Activated naive CD8-positive, alpha-beta T cell treated with anti-CD3 and anti-CD28 coated beads, Interleukin-2, amount 10 ng/mL, durations not matched to agents 7 days and 5 days (primary cell): ENCODE measurements around the gene ENOSF1. TPM values are rescaled to one million over a fixed set of nuclear protein-coding genes. Genes with fewer than 3 reads are reported as not detected.
"Not testable (repeated sequence)": the region's sequence is repeated elsewhere in the genome, so short reads cannot be mapped to it uniquely, and the experiment has no call there.

Experiments used
- ATAC-seq: fragments of 150-1000 bp; cut with Tn5 transposase; one replicate; pipeline ENCODE4 v1.10.0; 2021; ENCODE audit warnings: low read depth, moderate library complexity
- POLR2A ChIA-PET: fragments of 350-600 bp; sonication (Branson Sonifier 250); formaldehyde crosslinking; loops from one replicate; lab custom pipeline; 2021; ENCODE audit warnings: antibody characterized with exemption; lab: Charles Lee
- DNase-seq: peaks from one replicate; pipeline ENCODE4 v3.0.0; 2021
- H3K27ac Mint-ChIP-seq: one replicate; pipeline ENCODE4 v1.8.0; 2022; ENCODE audit warnings: mild to moderate bottlenecking, mixed read lengths
- H3K27me3 Mint-ChIP-seq: one replicate; pipeline ENCODE4 v1.8.0; 2022; ENCODE audit warnings: mild to moderate bottlenecking, moderate library complexity, mixed read lengths
- H3K36me3 Mint-ChIP-seq: one replicate; pipeline ENCODE4 v1.8.0; 2021; ENCODE audit warnings: mild to moderate bottlenecking, mixed read lengths
- H3K4me1 Mint-ChIP-seq: one replicate; pipeline ENCODE4 v1.8.0; 2021; ENCODE audit warnings: mixed read lengths
- H3K4me3 Mint-ChIP-seq: one replicate; pipeline ENCODE4 v1.8.0; 2022; ENCODE audit warnings: mild to moderate bottlenecking, moderate library complexity, mixed read lengths
- H3K9me3 Mint-ChIP-seq: one replicate; pipeline ENCODE4 v1.8.0; 2021; ENCODE audit warnings: mixed read lengths
- total RNA-seq, 2 experiments: library from RNA; stranded (reverse); gene quantifications; one replicate each; pipeline ENCODE4 v1.2.3, GENCODE V29; 2021

ENOSF1 gene, protein sequence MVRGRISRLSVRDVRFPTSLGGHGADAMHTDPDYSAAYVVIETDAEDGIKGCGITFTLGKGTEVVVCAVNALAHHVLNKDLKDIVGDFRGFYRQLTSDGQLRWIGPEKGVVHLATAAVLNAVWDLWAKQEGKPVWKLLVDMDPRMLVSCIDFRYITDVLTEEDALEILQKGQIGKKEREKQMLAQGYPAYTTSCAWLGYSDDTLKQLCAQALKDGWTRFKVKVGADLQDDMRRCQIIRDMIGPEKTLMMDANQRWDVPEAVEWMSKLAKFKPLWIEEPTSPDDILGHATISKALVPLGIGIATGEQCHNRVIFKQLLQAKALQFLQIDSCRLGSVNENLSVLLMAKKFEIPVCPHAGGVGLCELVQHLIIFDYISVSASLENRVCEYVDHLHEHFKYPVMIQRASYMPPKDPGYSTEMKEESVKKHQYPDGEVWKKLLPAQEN
- 10 to 100 TPM; 76.0 to 79.5 TPM for total RNA-seq

DNA sequence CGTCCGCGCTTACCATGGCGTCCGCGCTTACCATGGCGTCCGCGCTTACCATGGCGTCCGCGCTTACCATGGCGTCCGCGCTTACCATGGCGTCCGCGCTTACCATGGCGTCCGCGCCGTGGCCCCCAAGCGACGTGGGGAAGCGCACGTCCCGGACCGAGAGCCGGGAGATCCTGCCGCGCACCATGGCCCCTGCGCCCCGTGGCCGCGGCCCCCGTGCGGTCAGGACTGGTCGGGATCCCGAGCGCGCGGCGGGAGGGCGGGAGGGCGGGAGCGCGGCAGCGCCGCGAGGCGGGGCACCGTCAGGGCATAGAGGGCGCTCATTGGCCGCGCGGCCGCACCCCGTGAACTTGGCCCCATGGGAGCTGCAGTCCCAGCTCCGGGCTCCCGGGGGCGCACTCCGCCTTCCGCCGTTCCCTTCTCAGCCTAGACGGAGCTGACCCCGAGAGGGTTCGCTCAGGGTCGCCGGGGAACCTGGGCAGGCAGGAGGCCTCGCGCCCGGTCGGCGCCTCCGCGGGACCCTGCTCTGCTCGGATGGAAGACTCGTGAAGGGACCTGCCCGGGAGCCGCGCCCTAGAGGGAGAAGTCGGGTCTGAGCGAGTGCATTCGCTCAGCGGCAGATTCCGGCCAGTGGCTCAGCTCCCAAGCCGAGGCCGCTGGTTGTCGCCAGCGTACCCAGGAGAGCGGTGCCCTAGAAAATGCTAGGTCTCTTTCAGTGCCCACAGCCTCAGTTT is at the start of gene ENOSF1:
ENOSF1 (minus strand) TSS at position 230 of the 734 bp plus-strand sequence; CDS start at position 187, 43 bp downstream.
- Mint-ChIP-seq H3K4me1 (peaks cover 30% of the 10 kb centered on the region), H3K4me3 (peak within 1 kb of the TSS; percentile 88), H3K9me3 (no peaks in the 10 kb centered on the region), H3K36me3 (peaks cover 12% of the 10 kb centered on the region), H3K27ac (peak within 1 kb of the TSS; percentile 85), H3K27me3 (no peaks in the 10 kb centered on the region)
- ATAC-seq (peak; percentile 92), DNase-seq (peak; percentile 95)
- POLR2A ChIA-PET = interaction anchor here (0.6 to 1.6 kb wide), 13 partner anchors 8 to 127 kb away, joined by 3 to 13 read pairs (median 4); partner anchors contain the start of genes TYMS and YES1

DNA sequence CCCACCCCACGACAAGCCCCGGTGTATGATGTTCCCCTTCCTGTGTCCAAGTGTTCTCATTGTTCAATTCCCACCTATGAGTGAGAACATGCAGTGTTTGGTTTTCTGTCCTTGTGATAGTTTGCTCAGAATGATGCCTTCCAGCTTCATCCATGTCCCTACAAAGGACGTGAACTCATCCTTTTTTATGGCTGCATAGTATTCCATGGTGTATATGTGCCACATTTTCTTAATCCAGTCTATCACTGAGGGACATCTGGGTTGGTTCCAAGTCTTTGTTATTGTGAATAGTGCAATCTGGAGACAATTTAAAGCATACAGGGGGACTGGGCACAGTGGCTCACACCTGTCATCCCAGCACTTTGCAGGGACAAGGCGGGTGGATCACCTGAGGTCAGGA is 47.4 kb upstream of the ENOSF1 start:
- peaks cover 17% of the 10 kb centered on the region for H3K4me1 Mint-ChIP-seq
- POLR2A ChIA-PET = not testable (repeated sequence)

GRCh38 chr18:755506-755905 is 43.1 kb upstream of the ENOSF1 start:
- DNase-seq = no peak
- Mint-ChIP-seq H3K9me3 (no peaks in the 10 kb centered on the region), H3K4me1 (peaks cover 5% of the 10 kb centered on the region), H3K4me3 (no peak overlapping the region), H3K36me3 (peaks cover 22% of the 10 kb centered on the region), H3K27ac (no peak overlapping the region), H3K27me3 (no peaks in the 10 kb centered on the region)
- POLR2A ChIA-PET = no interaction called here
- ATAC-seq = no peak

More for the DNA sequence above, 47.4 kb upstream of the ENOSF1 start:
- H3K27ac Mint-ChIP-seq, ATAC-seq, H3K27me3 Mint-ChIP-seq, H3K4me3 Mint-ChIP-seq, H3K9me3 Mint-ChIP-seq, DNase-seq: not testable (repeated sequence)
- H3K36me3 Mint-ChIP-seq = peaks cover 24% of the 10 kb centered on the region

- H3K4me1 Mint-ChIP-seq = peaks cover 5% of the 10 kb centered on the region
- ATAC-seq (no peak), DNase-seq (no peak)
- H3K27ac Mint-ChIP-seq = no peak overlapping the region
- POLR2A ChIA-PET = no interaction called here
- no peak overlapping the region for H3K4me3 Mint-ChIP-seq
- peaks cover 21% of the 10 kb centered on the region for H3K36me3 Mint-ChIP-seq
- H3K27me3 Mint-ChIP-seq = no peaks in the 10 kb centered on the region
- no peaks in the 10 kb centered on the region for H3K9me3 Mint-ChIP-seq
These were observed 42.2 kb upstream of the ENOSF1 start for GRCh38 chr18:754656-755055.

GRCh38 chr18:750456-750855 is 38.0 kb upstream of the ENOSF1 start:
- H3K4me1 Mint-ChIP-seq = peaks cover 2% of the 10 kb centered on the region
- no peaks in the 10 kb centered on the region for H3K9me3 Mint-ChIP-seq
- POLR2A ChIA-PET = no interaction called here
- H3K36me3 Mint-ChIP-seq = peaks cover 16% of the 10 kb centered on the region
- no peak overlapping the region for H3K27ac Mint-ChIP-seq
- no peaks in the 10 kb centered on the region for H3K27me3 Mint-ChIP-seq
- DNase-seq (no peak), ATAC-seq (no peak)
- no peak overlapping the region for H3K4me3 Mint-ChIP-seq

GRCh38 chr18:744832-745597 is 32.6 kb upstream of the ENOSF1 start:
- DNase-seq = no peak
- no peak overlapping the region for H3K27ac Mint-ChIP-seq
- no peaks in the 10 kb centered on the region for H3K9me3 Mint-ChIP-seq
- H3K4me3 Mint-ChIP-seq = no peak overlapping the region
- POLR2A ChIA-PET = no interaction called here
- H3K36me3 Mint-ChIP-seq = peaks cover 19% of the 10 kb centered on the region
- H3K27me3 Mint-ChIP-seq = no peaks in the 10 kb centered on the region
- H3K4me1 Mint-ChIP-seq = peaks cover 3% of the 10 kb centered on the region
- no peak for ATAC-seq

DNA sequence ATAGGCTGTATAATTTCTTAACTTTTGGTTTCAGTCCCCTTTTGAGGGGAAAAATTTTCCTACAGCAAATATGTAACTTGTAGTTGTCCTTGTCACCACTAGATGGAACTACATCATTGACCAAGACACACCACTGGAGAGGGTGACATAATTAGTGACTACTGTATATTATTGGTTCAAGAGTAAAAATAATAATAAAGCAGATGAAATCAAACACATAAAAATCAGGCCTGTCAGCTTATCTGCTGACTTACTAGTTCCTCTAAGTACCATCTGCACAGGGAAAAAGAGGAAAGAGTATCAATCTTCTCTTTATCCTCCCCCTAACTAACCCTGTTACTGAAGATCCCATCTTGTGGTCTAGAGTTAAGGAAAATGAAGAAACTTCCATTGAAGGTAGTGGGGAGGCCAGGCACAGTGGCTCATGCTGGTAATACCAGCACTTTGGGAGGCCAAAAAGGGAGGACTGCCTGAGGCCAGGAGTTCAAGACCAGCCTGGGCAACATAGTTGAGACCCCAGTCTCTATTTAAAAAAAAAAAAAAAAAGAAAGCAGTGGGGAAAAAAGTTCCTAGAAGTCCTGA is 29.6 kb upstream of the ENOSF1 start:
- H3K36me3 Mint-ChIP-seq = peaks cover 15% of the 10 kb centered on the region
- ATAC-seq = peak; percentile 81

GRCh38 chr18:732371-732770 is 19.9 kb upstream of the ENOSF1 start:
- H3K27ac Mint-ChIP-seq = no peak overlapping the region
- H3K36me3 Mint-ChIP-seq = peaks cover 36% of the 10 kb centered on the region
- ATAC-seq (no peak), DNase-seq (no peak)
- no peak overlapping the region for H3K4me3 Mint-ChIP-seq
- H3K4me1 Mint-ChIP-seq = peaks cover 6% of the 10 kb centered on the region
- no peaks in the 10 kb centered on the region for H3K9me3 Mint-ChIP-seq
- H3K27me3 Mint-ChIP-seq = no peaks in the 10 kb centered on the region
- POLR2A ChIA-PET = no interaction called here

More for the DNA sequence above, 29.6 kb upstream of the ENOSF1 start:
- Mint-ChIP-seq H3K27me3 (no peaks in the 10 kb centered on the region), H3K4me3 (no peak overlapping the region), H3K27ac (peak overlapping the region; percentile 34), H3K4me1 (peaks cover 3% of the 10 kb centered on the region), H3K9me3 (no peaks in the 10 kb centered on the region)
- no peak for DNase-seq
- POLR2A ChIA-PET = interaction anchor here (0.8 to 1.3 kb wide), 2 partner anchors 88 to 90 kb away, joined by 3 read pairs; no protein-coding TSS in a partner anchor

DNA sequence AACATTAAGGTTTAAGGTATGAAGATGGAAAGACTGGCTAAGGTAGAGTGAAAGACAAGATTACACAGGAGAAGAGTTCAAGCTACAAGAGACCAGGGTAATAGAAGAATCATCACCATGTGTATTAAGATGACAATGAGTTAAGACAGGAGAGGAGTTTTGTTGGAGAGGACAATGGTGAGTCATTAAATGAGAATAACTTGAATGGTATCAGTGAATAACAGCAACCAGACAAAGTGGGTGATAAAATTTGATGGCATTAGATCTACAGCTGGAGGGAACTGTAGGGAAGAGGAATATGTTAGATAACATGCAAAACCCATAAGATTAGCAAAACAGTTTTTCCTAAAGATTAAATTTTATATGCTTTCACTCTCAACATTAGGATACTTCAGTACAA is 18.8 kb upstream of the ENOSF1 start:
- Mint-ChIP-seq H3K9me3 (no peaks in the 10 kb centered on the region), H3K36me3 (peaks cover 31% of the 10 kb centered on the region), H3K27ac (peak overlapping the region; percentile 70), H3K4me1 (peaks cover 6% of the 10 kb centered on the region), H3K27me3 (no peaks in the 10 kb centered on the region), H3K4me3 (no peak overlapping the region)
- ATAC-seq (no peak), DNase-seq (no peak)
- POLR2A ChIA-PET = interaction anchor here (1.0 kb wide), 1 partner anchor 19 kb away, joined by 3 read pairs; the partner anchor contains the start of gene ENOSF1

- no peaks in the 10 kb centered on the region for H3K27me3 Mint-ChIP-seq
- no peak overlapping the region for H3K4me3 Mint-ChIP-seq
- peak overlapping the region; percentile 70 for H3K27ac Mint-ChIP-seq
- peaks cover 6% of the 10 kb centered on the region for H3K4me1 Mint-ChIP-seq
- no peaks in the 10 kb centered on the region for H3K9me3 Mint-ChIP-seq
- H3K36me3 Mint-ChIP-seq = peaks cover 29% of the 10 kb centered on the region
- ATAC-seq (peak; percentile 50), DNase-seq (no peak)
- POLR2A ChIA-PET = no interaction called here
These were observed 18.3 kb upstream of the ENOSF1 start for GRCh38 chr18:730692-731091.

- DNase-seq, H3K9me3 Mint-ChIP-seq, H3K27me3 Mint-ChIP-seq, POLR2A ChIA-PET, H3K4me3 Mint-ChIP-seq, ATAC-seq, H3K4me1 Mint-ChIP-seq, H3K27ac Mint-ChIP-seq: not testable (repeated sequence)
- H3K36me3 Mint-ChIP-seq = peaks cover 26% of the 10 kb centered on the region
These were observed 17.7 kb upstream of the ENOSF1 start for GRCh38 chr18:730120-730519.

DNA sequence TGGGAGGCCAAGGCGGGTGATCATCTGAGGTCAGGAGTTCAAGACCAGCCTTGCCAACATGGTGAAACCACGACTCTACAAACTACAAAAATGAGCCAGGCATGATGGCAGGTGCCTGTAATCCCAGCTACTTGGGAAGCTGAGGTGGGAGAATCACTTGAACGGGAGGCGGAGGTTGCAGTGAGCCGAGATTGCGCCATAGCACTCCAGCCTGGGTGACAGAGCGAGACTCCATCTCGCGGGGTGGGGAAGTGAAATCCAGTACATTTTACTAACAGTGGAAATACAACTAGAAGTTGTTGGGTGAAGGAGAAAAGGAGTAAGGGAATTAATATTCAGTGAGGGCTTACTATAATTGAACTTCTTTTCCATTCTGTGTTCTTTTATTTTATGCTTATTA is 13.2 kb upstream of the ENOSF1 start:
- POLR2A ChIA-PET = no interaction called here
- H3K4me1 Mint-ChIP-seq = peaks cover under 1% of the 10 kb centered on the region
- no peaks in the 10 kb centered on the region for H3K9me3 Mint-ChIP-seq
- no peak for ATAC-seq
- no peak overlapping the region for H3K4me3 Mint-ChIP-seq
- H3K27me3 Mint-ChIP-seq = no peaks in the 10 kb centered on the region
- H3K27ac Mint-ChIP-seq = no peak overlapping the region
- no peak for DNase-seq
- H3K36me3 Mint-ChIP-seq = peaks cover 21% of the 10 kb centered on the region
